ENCODE results near the gene STK4.
A peak's percentile ranks its signal among the peaks of the same experiment; 100 is the strongest.

STK4 gene

GRCh38 chr20:44950368-44950767, 15.9 kb upstream of the STK4 start:
- no peak for DNase-seq (ENCODE audit: extremely low spot score, insufficient read length, low read depth)
- FAIRE-seq: no peak

DNA sequence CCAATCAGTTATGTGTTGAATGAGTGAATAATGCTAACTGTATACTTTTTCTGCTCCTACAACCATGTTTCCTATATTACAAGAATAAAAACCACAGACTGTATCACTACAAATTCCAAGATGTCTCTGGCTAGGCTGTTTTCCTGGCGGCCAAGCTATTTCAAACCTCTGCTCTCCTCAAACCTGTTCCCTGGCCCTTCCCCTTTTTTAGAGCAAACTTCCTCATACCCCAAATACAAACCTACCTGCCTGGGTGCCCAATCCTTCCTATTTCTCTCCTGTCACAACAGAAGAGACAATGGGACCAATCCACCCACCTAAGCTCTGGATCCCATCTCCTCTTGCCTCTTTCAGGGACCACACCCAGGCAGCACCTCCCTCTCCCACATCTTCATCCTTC, 13.6 kb upstream of the STK4 start:
- DNase-seq (ENCODE audit: extremely low spot score, insufficient read length, low read depth) (no peak), FAIRE-seq (no peak)

DNA sequence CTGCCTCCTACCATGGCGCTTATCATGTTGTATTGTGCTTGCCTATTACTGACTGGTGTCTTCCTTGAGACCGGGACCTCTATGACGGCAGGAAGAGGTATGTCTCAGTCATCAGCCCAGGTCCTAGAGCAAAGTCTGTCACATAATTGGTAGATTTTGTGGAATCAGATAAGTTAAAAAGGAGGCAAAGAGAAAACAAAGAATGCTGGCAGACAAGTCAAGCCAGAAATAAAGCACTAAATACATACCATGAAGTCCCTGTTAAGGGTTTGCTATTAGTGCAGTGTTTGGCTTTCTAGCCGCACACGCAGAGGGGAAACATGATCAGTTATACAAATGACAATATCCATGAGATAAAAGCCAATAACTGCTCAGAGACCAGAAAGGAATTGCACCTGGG, 12.1 kb upstream of the STK4 start:
- DNase-seq (ENCODE audit: extremely low spot score, insufficient read length, low read depth) (no peak), FAIRE-seq (no peak)

- FAIRE-seq (no peak), DNase-seq (ENCODE audit: extremely low spot score, insufficient read length, low read depth) (no peak)
Observed at GRCh38 chr20:44955270-44955669, 11.0 kb upstream of the STK4 start.

DNA sequence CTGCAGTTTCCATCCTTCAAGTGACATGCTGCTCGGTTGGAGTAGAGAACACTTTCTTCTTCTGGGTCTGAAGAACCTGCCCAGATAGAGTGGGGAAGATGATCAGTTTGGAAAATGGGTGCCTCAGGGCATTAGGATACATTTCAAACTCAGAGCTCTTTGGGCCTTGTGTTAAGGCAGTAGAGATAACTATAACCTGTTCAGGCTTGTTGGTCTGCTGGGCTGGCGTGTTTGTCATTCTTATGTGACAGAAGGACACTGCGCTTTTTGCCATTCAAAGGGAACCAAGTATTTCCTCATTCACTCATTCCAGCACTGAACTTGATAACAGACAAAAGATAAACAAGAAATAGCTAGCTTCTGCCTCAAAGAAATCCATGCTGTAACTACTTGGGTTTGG, 9.9 kb upstream of the STK4 start:
- DNase-seq (ENCODE audit: extremely low spot score, insufficient read length, low read depth) (no peak), FAIRE-seq (no peak)

DNA sequence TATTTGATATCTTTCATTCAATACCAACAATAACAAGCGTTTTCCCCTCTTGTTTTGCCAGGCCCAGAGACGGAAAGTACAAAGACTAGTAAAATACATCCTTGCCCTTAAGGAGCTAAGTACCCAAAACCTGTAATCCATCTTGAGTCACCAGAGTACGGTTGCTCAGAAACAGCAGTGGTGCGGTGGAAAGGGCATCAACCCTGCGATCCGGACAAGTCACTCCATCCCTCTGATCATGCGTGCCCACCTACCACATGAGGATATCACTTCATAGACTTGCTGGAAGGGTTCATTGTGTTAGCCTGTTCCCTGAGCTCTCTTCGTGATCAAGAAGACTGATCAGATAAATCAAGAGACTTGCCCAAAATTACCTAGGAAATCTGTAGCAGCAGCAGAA, 8.0 kb upstream of the STK4 start:
- DNase-seq (ENCODE audit: extremely low spot score, insufficient read length, low read depth) (no peak), FAIRE-seq (no peak)

- DNase-seq (ENCODE audit: extremely low spot score, insufficient read length, low read depth) (no peak), FAIRE-seq (no peak)
Observed at GRCh38 chr20:44959082-44959637, 7.2 kb upstream of the STK4 start.

DNA sequence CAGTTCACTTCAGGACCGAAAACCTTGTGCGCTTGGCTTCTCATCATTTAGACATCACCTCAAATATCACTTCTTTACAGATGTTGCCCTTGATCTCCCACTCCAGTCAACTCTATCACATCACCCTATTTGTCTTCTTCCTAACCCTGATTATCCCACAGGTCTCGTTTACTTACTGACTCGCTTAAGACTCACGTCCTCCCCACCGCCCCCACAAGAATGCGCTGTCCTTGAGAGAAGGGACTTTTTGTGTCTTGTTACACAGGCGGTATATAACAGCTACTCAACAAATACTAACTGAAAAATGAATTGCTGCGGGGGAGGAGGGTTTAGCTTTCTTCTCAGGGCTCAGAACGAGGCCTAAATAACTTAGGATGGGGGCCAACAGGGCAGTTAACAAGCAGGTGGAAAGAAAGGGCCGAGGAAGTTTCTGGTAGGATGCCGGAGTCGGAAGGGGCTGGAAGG, 6.6 kb upstream of the STK4 start:
- FAIRE-seq (peak; percentile 53), DNase-seq (ENCODE audit: extremely low spot score, insufficient read length, low read depth) (no peak)

DNA sequence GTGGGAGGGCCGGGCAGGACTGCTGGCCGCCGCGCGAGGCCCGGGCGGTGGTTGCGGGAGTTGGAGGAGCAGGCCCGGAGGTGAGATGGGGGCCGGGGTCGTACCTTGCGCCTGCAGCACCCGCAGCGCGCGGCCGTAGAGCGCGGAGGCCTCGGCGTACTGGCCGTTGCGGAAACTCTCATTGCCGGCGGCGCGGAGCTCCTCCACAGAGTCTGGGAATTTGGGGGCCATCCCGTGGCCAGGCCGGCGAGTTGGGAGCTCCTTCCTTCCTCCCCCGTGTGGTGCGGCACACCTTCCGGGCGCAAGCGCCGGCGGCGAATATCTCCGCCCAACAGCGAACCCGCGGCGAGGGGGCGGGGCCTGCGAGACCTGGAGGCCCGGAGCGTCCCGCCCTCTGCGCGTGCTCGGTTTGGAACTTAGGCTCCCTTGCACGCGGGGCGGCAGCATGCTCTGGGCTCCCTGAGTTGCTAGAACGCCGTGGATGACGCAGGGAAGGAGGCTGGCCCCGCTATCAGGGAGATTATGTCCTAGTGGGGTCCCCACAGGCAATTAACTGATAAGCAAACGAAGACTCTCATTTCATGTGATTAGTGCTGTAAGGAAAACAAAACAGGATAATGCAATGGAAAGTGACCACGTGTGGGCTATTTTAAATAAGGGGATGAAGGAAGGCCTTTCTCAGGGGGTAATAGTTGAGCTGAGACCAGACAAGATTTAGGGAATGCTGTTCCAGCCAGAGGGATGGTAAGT, 6.0 kb upstream of the STK4 start, which contains the start of gene TOMM34:
TSS of gene TOMM34 (minus strand) at position 295 of the 750 bp plus-strand sequence. CDS start at position 231, 64 bp downstream.
- DNase-seq (ENCODE audit: extremely low spot score, insufficient read length, low read depth) (peak; percentile 92), FAIRE-seq (peak; percentile 85)

DNA sequence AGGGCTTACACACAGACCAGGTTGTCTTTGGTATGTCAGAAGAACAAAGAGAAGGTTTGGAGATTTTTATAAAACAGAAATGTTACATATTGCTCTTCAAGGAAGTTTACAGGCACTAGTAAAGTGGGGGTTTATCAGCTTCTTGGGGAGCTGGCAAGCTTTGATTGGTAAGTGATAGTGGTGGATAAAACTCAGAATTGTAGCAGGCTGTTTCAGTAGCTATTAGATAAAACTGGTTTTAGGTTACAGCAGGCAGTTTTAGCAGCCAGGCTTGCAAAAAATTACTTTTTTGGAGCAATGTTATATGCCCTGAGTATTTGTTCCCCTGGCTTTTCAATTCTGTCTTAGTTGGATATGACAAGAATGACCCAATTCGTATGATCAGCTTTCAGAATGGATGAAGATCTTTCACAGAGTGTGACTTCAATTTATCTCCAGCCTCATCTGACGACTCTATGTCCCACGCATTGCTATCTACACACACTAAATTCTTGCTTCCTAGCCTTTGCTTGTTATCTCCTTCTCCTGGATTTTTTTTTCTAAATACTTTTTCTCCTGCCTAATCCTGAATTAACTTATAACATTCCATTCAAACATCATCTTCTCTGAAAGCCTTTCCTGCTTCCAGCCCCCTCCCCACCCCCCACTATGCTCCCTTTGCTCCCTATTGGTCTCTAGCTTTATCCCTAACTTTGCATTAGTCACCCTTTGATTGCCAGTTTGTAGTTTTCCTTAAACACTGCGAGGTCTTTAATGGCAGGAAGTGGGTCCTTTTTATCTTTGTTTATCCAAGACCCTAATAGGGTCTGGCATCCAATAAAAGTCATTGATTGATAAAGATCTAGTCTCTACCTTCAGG, 5.1 kb upstream of the STK4 start:
- no peak for FAIRE-seq
- DNase-seq (ENCODE audit: extremely low spot score, insufficient read length, low read depth): no peak

- FAIRE-seq (no peak), DNase-seq (ENCODE audit: extremely low spot score, insufficient read length, low read depth) (no peak)
Observed at GRCh38 chr20:44961870-44962267, 4.4 kb upstream of the STK4 start.

- DNase-seq (ENCODE audit: extremely low spot score, insufficient read length, low read depth): no peak
- FAIRE-seq: no peak
Observed at GRCh38 chr20:44962483-44962882, 3.8 kb upstream of the STK4 start.

- DNase-seq (ENCODE audit: extremely low spot score, insufficient read length, low read depth) (no peak), FAIRE-seq (no peak)
Observed at GRCh38 chr20:44963325-44964215, 2.7 kb upstream of the STK4 start.

DNA sequence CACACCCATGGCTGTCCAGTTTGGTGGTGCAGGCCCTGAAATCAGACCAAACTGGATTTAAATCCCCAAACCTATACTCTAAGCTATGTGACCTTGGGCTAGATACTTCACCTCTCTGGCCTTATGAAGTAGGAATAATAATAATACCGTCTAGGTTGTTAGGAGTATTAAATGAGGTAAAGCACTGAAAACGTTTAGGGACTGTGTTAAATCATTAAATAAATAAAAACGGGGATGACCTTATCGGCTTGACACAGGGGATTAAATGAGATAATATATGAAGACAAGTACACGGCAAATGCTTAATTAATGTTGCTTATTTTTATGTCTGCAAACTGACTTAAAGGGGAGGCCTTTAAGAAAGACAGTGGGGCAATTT, 672 bp upstream of the STK4 start:
- FAIRE-seq (no peak), DNase-seq (ENCODE audit: extremely low spot score, insufficient read length, low read depth) (no peak)

GRCh38 chr20:44967207-44967807, 995 bp downstream of the STK4 start:
- peak; percentile 76 for FAIRE-seq
- no peak for DNase-seq (ENCODE audit: extremely low spot score, insufficient read length, low read depth)

- DNase-seq (ENCODE audit: extremely low spot score, insufficient read length, low read depth): no peak
- no peak for FAIRE-seq
Observed at GRCh38 chr20:44969300-44969894, 3.1 kb downstream of the STK4 start.

DNA sequence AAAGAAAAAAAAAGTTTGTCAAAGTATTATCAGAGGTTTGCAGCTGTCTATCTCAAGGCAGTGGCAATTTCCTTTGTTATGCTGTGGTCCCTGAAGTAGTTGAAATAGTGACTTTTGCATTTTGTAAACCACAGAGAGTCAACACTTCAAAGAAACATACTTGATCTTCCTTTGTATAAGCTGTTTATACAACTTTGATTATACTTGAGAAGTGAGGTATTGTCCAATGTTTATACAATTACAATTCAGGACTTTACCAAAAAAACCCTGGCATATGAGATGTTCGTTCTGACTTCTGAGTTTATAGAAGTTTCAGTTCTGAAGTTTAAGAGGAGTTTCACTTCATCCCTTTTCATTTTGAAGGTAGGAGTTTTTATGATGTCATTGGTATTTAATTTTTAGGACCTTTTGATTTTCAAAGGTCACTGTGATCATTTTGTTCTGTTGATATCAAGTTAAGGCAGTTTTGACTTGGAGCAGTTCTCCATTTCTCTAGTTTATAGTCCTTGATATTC, 4.0 kb downstream of the STK4 start:
- DNase-seq (ENCODE audit: extremely low spot score, insufficient read length, low read depth) (no peak), FAIRE-seq (no peak)

GRCh38 chr20:44973053-44973452, 6.7 kb downstream of the STK4 start:
- FAIRE-seq (no peak), DNase-seq (ENCODE audit: extremely low spot score, insufficient read length, low read depth) (no peak)

DNA sequence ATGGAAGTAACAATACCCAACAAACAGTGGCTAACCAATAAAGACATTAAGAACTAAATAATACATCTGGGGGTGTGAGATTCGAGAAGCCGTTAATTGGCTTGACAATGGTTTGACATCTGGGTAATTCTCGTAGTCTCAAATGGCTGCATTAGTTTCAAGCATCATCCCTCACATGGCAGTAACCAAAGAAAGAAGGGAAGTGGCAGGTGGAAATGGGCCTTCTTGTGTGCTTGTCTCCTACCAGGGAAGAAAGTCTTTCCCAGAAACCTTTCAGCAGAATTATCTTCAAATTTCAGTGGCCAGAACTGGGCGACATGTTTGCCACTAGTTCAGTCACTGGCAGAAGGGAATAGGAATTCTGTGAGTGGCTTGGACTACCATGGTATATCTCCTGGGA, 10.4 kb downstream of the STK4 start:
- no peak for FAIRE-seq
- no peak for DNase-seq (ENCODE audit: extremely low spot score, insufficient read length, low read depth)

Measured in GM18507 (cell line).